ENCODE results near the gene TMEM171.
A peak's percentile ranks its signal among the peaks of the same experiment; 100 is the strongest.

The TMEM171 gene

DNA sequence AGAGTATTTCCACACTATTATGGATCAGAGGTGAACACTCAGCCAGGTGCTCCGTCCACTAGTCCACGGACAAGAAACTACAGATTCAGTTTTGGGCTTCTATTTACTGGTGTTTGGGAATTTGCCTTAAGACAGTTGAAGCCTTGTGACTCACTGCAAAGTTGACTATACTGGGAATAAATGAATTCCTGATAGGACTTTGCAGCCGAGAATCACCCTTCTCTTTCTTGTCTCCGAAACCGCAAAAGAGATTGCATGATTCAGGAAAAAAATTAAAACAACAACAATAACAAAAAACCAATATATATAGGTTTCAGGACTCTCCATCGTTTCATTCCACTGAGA lies 716 bp downstream of the TMEM171 start:
- DNase-seq, result no peak

DNA sequence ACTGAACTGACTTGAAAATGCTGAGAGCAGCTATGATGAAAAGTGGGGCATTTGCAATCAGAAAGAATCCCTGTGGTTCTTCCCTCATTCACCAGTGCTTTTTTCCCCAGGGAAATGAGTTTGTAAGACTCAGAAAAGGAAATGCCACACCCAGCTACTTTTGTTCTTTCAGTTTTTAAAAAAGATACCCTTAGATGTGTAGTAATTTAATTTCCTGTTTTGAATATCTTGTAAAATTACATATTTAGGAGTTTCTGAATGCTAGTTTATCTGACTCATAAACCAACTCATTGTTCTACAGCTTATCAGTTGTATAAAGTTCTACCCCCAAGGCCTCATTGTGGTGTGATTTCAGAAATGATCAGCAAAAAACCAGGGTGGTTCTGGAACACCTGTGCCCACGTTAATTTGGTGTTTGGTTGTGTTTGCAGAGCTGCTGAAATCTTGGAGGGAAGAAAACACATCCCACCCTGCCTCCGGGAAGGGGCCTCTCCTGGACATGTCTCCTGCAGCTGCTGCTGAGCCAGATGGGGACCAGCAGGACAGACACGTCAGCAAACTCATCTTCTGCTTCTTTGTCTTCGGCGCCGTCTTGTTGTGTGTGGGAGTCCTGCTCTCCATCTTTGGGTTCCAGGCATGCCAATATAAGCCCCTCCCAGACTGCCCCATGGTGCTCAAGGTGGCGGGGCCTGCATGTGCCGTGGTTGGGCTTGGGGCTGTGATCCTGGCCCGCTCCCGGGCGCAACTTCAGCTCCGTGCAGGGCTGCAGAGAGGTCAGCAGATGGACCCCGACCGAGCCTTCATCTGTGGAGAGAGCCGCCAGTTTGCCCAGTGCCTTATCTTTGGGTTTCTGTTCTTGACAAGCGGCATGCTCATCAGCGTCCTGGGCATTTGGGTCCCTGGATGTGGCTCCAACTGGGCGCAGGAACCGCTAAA lies 2.8 kb downstream of the TMEM171 start:
- peak; percentile 69 for DNase-seq

DNA sequence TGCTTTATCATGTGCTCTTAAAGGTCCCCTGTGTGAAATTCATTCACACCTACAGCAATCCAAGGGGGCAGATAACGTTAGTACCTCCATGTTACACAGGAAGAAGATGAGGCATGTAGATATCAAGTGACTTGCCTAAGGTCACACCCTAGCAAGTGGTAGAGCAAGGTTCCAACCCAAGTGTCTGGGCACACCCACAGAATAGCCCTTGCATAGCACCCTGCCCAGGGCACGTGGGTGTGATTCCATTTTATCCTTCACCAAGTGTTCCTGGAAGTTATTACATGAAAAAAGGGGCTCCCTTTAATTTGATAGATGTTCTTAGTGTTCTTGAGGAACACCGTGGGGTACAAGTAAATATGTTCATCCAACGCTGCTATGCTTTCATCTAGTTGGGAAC lies 4.9 kb downstream of the TMEM171 start:
- no peak for DNase-seq

DNA sequence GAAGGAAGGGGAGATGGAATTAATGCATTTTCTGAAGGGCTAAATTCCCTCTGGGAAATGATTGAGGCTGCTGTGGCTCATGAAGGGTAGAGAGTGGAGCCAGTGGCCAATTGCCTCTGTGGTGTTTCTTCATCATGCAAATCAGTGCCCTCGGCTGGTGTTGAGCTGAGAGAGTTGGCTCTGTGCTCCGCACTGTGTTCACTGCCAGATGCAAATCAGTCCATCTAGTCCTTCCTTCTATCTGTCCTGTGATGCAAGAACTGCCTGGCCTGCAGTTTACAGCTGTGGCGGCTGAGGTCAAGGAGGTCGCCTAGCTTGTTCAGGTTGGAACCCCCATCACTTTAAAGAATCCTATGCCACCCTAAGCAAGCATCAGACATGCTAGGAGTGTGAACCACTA lies 6.0 kb downstream of the TMEM171 start:
- no peak for DNase-seq

DNA sequence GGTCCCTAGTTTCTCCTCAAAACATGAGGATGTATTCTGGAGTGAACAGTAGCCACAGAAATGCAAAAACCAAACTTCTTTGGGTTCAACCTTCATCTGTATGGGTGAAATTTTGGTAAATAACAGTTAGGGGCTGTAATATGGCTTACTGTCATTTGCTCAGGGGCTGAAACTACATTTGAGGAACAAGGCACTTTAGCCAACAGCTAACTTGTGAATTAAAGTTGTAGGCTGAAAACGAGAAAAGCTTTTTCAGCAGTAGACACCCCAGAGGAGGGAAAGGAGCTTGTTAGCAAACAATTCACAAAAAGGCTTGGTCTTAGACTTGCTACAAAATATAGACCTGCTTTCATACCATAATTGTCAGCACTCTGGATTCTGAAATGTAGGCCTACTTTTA lies 6.6 kb downstream of the TMEM171 start:
- DNase-seq, result no peak

DNA sequence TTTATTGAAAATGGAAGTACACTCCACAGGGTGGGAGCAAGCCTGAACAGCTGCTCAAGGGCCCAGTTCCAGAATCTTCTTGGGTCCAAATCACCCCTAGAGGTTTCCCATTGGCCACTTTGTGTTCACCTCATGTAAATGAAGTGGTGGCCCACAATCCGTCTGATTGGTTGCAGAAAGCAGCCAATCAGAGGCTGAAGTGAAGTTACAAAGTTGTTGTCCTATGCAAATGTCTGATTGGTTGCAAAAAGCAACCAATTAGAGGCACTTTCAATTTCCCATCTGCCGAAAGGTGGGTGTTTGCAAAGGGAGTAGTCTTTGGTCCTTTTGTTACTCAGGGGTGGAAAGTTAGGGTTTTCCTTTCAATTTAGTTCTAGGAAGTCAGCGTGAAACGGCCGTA lies 8.8 kb downstream of the TMEM171 start:
- no peak for DNase-seq

DNA sequence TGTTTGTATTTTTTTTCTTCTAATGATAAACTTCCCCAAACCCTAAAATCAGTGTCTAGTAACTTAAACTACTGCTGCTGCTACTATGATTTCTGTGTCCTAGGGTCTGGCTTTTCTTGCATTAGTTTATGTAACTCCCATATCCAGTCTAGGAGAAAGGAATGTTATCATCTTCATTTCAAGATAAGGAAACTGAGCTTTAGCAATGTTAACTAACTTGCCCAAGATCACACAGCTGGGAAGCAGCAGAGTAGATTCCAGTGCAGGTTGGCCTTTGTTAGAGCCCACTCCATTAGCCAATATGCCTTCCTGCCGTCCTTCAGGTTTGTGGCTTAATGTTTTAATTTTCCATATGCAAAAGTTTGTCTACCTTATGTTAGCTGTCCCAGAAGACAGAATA lies 10.4 kb downstream of the TMEM171 start:
- no peak for DNase-seq

DNA sequence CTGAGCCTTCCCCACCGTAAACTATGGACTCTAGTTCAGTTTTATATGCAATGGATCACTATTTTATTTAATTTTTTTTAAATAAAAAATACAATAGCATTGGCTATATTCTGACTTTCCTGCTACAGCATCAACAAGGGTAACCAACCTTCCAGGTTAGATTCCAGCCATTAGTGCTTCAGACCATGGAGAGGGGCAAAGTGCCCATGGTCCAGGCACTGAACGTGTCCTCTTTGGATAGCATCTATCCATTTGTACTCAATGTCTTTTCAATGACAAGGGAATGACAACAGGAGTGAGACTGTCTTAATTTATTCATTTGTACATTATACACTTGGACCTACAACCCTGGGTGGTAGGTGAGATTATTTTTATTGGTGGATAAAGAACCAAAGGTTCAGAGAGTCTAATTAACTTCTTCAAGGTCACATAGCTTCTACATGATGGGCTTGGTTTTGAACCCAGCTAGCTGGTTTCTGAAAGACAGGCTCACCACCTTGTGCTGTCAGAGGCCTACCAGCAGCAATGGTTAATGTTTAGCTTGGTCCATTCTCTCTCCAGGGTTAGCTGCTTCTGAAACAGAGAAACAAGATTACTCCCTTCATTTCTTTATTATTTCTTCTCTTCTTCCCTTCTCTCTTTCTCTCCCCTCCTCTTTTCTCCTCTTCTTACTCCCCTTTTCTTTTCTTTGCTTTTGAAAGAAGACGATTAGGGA lies 11.5 kb downstream of the TMEM171 start:
- DNase-seq, result no peak

DNA sequence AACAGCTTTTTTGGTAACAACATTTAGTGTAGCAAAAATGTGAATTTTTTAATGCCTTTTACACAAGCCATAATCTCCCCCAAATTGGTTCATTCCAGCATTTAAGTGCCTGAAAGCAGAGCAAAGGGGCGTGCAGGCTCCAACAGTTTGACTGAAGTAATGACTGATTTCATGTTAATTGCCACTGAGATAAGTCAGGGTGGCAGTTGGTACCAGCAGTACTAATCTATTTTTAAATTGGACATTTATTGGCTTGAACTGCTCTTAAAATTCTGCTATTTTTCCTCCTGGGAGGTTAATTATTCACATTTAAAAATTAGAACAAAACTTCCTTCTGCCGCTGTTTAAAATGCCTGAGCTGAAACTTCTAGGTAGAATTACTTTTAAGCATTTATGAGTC lies 12.4 kb downstream of the TMEM171 start:
- DNase-seq, result no peak

DNA sequence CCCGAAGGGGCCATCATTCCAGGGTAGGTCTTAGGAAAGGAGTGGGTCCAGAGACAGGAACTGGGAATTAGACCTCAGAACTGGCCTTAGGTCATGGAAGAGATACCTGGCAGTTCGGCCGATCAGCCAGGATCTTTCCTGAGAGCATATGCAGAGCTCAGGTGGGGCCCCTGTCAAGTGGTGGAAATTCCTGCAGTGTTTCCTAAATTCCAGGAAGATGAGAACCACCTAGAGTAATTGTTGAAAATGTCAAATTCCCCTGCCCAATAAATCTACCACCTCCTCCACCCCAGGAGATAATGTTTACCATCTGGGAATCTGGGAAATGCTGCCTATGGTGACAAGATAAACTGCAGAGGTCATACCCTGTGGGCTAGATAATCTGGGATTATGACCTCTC lies 14.6 kb downstream of the TMEM171 start:
- no peak for DNase-seq

DNA sequence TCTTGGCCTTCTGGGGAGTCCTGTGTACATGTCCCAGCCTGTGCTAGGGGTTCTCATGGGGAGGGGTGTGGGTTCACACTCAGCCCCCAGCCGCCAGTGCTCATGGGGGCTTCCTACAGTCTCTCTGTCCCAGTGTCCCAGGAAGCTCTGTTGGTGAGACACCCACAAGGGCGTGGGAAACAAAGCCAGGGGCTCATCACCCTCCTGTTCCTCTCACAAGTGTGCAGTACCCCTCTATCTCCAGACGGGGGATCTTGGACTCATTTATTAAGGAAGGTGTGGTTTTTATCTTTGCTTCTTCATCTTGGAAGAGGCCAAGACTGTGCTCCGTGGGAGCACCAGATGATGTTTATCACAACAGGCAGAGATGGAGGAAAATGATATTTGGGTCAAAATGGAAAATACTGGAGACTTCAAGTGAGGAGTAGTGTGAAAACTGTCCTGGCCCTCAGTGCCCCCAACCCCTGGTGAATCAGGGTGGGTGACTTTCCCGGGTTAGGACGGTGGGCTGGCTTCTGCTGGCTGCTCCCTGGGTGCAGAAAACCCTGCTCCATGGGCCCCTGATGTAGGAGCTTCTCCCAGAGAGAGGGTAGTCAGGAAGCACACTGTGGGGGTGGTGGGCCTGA lies 15.2 kb downstream of the TMEM171 start:
- DNase-seq, result peak; percentile 72

DNA sequence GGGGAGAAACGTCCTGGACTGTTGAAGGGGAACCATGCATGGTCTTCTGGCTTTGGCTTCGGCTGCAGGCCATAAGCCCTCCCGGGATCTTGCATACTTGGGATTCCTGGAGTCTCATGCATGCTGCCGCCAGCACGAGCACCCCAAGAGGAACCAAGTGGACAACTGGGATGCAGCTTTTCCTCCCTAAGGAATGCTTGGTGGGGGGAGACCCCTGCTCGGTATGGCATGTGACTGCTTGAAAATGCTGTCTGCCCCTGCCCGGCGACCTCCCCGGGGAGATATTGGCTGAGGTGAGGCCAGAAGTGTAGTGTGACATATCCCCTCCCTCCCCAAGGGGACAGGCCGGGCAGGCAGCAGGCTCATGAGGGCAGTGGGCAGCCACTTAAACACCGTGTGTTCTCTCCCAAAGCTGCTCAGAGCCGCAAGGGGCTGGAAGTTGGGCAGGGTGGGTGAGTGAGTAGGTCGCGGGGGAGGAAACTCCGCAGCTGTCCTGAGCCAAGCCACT lies 15.7 kb downstream of the TMEM171 start:
- peak; percentile 82 for DNase-seq

DNA sequence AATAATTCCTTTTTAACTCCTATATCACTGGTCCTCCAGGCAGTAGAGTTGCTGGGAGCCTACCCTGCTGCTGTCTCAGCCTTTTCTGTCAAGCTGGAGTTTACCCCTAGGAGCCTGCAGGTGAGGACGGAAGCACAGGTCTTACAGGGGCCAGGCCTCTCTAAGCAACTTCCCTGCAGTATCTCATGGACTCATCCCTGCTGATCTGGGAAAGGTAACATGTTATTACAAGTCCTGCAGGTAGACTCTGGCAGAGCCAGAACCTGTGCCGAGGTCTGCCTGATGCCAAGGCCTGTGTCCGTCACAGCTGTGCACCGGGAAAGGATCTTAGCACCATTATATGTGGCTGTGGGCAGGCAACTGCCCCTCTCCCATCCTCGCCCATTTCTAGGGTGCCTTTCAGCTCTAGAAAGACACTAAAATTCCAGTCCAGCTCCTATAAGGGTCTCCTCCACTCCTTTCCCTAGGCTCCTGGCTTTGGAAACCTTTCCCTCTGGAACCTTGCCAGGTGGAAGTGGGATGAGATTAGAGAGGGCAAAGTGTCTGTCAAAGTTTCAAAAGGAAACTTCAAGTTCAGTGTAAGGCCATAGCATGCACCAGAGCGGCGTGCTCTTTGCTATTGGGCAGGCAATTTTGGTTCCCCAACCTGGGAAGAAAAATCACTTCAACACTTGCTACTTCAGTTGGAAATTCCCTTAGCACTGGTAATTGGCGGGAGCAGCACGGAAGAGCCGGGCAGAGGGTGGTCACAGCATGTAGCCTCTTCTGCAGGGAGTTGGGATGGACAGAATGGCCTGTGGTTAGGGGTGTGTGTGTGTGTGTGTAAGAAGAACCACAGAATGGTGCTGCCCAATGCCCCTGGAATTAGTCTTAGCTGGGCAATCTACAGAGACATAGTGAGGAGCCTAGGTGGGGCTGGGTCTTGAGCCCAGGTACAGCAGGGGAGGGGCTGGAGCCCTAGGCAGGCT lies 17.5 kb downstream of the TMEM171 start:
- no peak for DNase-seq

DNA sequence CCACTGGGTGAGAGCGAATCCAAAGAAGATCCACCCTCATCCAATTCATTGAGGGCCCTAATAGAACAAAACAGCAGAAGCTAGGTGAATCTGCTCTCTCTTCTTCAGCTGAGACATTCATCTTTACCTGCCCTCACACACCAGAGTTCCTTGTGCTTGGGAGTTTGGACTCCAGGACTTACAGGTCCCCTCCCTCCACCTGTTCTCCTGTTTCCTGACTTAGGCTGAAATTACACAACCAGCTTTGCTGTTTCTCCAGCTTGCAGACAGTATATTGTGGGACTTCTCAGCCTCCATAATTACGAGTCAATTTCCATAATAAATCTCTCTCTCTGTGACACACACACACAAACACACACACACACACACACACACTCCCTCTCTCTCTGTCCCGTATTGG lies 19.1 kb downstream of the TMEM171 start:
- DNase-seq, result no peak

DNA sequence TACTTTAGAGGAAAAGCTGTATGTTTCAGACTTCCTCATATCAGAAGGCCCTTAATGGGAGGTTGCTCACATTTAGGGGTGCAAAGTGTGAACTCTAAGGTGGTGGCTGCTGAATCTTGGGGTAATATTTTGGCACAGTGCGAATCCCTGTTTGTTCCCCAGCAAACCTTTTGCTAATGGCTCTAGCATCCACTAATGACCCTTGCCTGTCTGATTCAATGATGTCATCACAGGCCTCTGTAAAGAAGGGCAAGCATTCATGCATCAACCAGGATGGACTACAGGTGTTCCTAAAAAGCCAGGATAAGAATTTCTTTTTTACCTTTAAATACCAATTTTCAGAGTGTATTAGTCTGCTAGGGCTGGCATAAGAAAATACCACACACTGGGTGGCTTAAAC lies 20.4 kb downstream of the TMEM171 start:
- no peak for DNase-seq

DNA sequence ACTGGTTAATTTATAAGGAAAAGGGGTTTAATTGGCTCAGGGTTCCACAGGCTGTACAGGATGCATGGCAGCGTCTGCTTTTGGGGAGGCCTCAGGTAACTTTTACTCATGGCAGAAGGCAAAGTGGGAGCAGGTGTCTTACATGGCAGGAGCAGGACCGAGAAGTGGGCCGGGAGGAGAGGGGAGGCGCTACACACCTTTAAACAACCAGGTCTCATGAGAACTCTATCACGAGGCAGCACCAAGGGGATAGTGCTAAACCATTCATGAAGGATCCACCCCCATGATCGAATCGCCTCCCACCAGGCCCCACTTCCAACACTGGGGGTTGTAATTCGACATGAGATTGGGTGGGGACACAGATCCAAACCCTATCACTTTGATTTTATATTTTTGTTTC lies 21.7 kb downstream of the TMEM171 start:
- DNase-seq, result no peak

DNA sequence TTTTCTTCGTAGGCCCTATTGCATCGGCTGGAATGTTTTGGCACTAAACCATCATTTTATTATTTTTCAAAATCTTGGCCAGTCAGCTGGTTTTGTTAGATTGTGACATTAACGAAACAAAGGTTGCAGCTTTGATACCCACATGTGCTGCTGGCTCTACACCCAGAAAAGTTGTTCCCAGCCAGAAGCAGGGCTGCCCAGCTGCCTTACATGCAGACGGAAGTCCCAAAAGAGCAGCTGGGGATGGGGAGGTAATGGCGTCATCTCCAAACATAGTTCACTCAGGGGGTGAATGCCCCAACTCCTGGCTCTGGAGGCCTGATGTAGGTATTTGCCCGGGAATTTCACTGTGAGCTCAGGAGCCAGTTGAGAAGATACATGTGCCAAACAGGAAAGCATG lies 23.3 kb downstream of the TMEM171 start:
- no peak for DNase-seq

DNA sequence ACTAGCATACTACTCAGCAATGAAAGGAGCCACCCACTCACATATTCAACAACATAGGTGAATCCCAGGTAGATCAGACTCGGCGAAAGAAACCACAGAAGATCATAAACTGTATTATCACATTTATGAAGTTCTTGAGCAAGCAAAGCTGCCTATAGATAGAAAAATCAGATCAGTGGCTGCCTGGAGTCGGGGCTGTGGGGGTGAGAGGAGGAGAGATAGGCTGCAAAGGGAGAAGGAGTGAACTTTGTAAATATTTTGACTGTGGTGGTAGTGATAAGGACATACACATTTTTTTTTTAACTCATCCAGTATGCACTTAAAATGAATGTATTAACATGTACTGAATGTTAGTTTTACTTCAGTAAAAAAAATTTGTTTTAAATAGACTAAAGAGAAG lies 29.2 kb downstream of the TMEM171 start:
- no peak for DNase-seq

DNA sequence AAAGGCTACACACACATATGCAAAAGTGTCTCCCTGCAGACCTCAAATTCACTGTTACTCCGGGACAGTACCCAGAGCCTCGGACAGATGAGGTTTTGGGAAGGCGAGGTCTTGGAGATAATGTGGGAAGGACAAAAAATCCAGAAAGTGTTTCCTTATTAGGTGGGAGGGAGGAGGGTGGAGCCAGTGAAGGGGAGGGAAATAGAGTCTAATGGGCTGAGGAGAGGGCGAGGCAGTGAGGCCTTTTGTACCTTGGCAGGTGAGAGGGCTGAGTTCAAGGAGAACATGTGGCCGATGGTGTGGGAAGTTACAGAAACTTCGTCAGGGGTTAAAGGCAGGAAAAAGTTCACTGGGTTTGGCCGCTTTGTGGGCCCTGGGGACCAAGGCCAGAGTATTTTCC lies 30.5 kb downstream of the TMEM171 start:
- no peak for DNase-seq

DNA sequence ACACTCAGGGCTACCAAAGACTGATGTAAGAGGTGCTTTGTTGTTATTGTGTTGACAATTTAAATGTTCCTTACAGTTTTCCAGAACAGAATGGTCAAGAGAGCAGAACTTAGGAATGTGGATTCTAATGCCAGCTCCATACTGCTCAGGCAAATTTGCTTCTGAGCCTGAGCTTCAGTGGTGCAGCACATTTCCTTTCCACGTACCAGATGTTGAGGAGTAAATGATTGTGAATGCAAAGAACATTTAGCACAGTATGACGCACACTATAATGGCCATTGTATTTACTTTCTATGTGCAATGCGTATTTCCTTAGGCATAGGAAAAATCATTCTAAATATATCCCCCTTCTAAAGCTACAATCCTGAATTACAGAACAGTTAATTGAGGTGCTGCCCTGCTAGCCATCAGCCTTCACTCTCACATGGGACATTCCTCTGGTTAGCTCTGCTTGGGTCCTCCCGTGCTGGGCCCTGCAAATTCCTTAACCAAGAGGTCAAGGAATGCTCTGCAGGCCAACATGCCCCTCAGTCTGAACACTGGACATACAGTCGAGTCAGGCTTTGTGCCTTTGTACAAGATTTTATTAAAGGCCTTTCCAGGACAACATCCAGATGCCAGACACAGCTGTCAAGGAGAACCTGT lies 31.5 kb downstream of the TMEM171 start:
- peak; percentile 56 for DNase-seq
